ENCODE measurements around the gene POU1F1. TPM values are rescaled to one million over a fixed set of nuclear protein-coding genes. Genes with fewer than 3 reads are reported as not detected.

POU1F1 gene
- total RNA-seq, 6 donors from 2014 or later, result not detected

- H3K9me3 ChIP-seq, result no peaks in the 10 kb centered on the region
- peak overlapping the region in 2 of 4 donors; percentile 98 for H3K27ac ChIP-seq
- H3K36me3 ChIP-seq, result no peaks in the 10 kb centered on the region
- no peaks in the 10 kb centered on the region for H3K27me3 ChIP-seq
- H3K4me1 ChIP-seq, result peaks cover 16 to 30% (median 24%) of the 10 kb centered on the region in 4 donors
- DNase-seq (no peak), ATAC-seq (ENCODE audit: low FRiP score in 2 of 2) (no peak)
- TF ChIP-seq POLR2A (IDR thresholded peaks at IDR 0.05) (no peak), POLR2AphosphoS5 (IDR thresholded peaks at IDR 0.05) (no peak), CTCF (IDR thresholded peaks at IDR 0.05) (no peak), EP300 (IDR thresholded peaks at IDR 0.05) (no peak)
- peak overlapping the region in 3 of 4 donors; percentile 88 to 92 (median 88) for H3K4me3 ChIP-seq
- WGBS, 2 donors, result 44 to 55% methylated on average over 1 of the region's 1 CpG
Measured at GRCh38 chr3:87228316-87228715, 48.1 kb downstream of the POU1F1 start.

- TF ChIP-seq EP300 (IDR thresholded peaks at IDR 0.05) (no peak), POLR2A (IDR thresholded peaks at IDR 0.05) (no peak), CTCF (IDR thresholded peaks at IDR 0.05) (no peak), POLR2AphosphoS5 (IDR thresholded peaks at IDR 0.05) (no peak)
- Histone ChIP-seq H3K4me3 (peak overlapping the region; percentile 65 to 92 (median 88)), H3K4me1 (peaks cover 16 to 30% (median 24%) of the 10 kb centered on the region in 4 donors), H3K9me3 (no peaks in the 10 kb centered on the region), H3K36me3 (no peaks in the 10 kb centered on the region), H3K27me3 (no peaks in the 10 kb centered on the region), H3K27ac (peak overlapping the region; percentile 95 to 98 (median 97))
- DNase-seq, result no peak
- WGBS, 2 donors, result 0% methylated on average over 3 of the region's 3 CpGs
- peak in 1 of 2 donors; percentile 1 for ATAC-seq (ENCODE audit: low FRiP score in 2 of 2)
Measured at GRCh38 chr3:87227835-87228144, 48.6 kb downstream of the POU1F1 start.

- Histone ChIP-seq H3K9me3 (no peaks in the 10 kb centered on the region), H3K4me1 (peaks cover 16 to 30% (median 22%) of the 10 kb centered on the region in 4 donors), H3K27me3 (no peaks in the 10 kb centered on the region), H3K36me3 (no peaks in the 10 kb centered on the region), H3K27ac (peak within 1 kb of the TSS; percentile 95 to 98 (median 97)), H3K4me3 (peak within 1 kb of the TSS; percentile 65 to 92 (median 88))
- TF ChIP-seq EP300 (IDR thresholded peaks at IDR 0.05) (no peak), POLR2AphosphoS5 (IDR thresholded peaks at IDR 0.05) (peak; percentile 71 to 93), CTCF (IDR thresholded peaks at IDR 0.05) (peak in 1 of 6 experiments; percentile 10), POLR2A (IDR thresholded peaks at IDR 0.05) (peak in 3 of 4 donors; percentile 75 to 91 (median 82))
- DNase-seq (peak; percentile 95 to 99), ATAC-seq (ENCODE audit: low FRiP score in 2 of 2) (peak; percentile 96 to 98)
- WGBS, 2 donors, result 0% methylated on average over 37 to 48 of the region's 59 CpGs
Measured at GRCh38 chr3:87227104-87227834, 49.1 kb downstream of the POU1F1 start, which contains the start of gene CHMP2B. Gene CHMP2B, plus strand, starts transcription at chr3:87227309. Its CDS starts 214 bp downstream, at chr3:87227523.

GRCh38 chr3:87225659-87226058 is 50.7 kb downstream of the POU1F1 start:
- no peak overlapping the region for H3K4me3 ChIP-seq
- no peak for ATAC-seq (ENCODE audit: low FRiP score in 2 of 2)

More at GRCh38 chr3:87225659-87226058, 50.7 kb downstream of the POU1F1 start:
- Histone ChIP-seq H3K9me3 (no peaks in the 10 kb centered on the region), H3K27me3 (no peaks in the 10 kb centered on the region), H3K27ac (no peak overlapping the region), H3K4me1 (peaks cover 16 to 27% (median 20%) of the 10 kb centered on the region in 4 donors), H3K36me3 (no peaks in the 10 kb centered on the region)
- DNase-seq, result peak in 1 of 2 donors; percentile 62
- no peak for TF ChIP-seq EP300 (IDR thresholded peaks at IDR 0.05)
- no peak for TF ChIP-seq POLR2AphosphoS5 (IDR thresholded peaks at IDR 0.05)
- no peak for TF ChIP-seq CTCF (IDR thresholded peaks at IDR 0.05)
- no peak for TF ChIP-seq POLR2A (IDR thresholded peaks at IDR 0.05)
- 54 to 66% methylated on average over 5 of the region's 5 CpGs for WGBS, 2 donors

Measured in upper lobe of left lung (tissue), 6 donors.